ENCODE measurements around the gene SPO11.

DNA sequence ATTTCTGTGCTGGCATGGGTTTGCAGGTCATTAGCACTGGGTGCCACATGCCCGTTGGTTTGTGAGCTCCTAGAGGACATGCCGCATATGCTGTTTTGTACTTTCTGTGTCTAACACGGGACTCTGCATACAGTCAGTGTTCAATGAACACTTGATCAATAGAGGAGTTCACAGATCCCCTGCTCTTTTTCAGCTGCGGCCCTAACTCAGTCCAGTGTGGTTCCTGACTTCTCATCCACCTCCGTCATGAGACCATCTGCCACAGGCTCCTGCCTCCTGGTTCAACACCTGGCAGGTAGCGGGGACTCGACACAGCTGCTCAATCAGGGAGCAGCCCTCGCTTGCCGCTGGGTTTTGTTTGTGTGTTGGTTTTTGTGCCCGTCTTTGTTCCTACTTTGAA is 49.4 kb upstream of the SPO11 start:
- TF ChIP-seq, protein P1, sequence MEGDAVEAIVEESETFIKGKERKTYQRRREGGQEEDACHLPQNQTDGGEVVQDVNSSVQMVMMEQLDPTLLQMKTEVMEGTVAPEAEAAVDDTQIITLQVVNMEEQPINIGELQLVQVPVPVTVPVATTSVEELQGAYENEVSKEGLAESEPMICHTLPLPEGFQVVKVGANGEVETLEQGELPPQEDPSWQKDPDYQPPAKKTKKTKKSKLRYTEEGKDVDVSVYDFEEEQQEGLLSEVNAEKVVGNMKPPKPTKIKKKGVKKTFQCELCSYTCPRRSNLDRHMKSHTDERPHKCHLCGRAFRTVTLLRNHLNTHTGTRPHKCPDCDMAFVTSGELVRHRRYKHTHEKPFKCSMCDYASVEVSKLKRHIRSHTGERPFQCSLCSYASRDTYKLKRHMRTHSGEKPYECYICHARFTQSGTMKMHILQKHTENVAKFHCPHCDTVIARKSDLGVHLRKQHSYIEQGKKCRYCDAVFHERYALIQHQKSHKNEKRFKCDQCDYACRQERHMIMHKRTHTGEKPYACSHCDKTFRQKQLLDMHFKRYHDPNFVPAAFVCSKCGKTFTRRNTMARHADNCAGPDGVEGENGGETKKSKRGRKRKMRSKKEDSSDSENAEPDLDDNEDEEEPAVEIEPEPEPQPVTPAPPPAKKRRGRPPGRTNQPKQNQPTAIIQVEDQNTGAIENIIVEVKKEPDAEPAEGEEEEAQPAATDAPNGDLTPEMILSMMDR (conservative IDR thresholded peaks at IDR 0.05; ENCODE audit: low read length): no peak
- no peak for TF ChIP-seq EZH2phosphoT487 (IDR thresholded peaks at IDR 0.05; ENCODE audit: borderline replicate concordance)

Data from Loucy (cell line).